ENCODE data around the gene CD101. TPM values are rescaled to one million over a fixed set of nuclear protein-coding genes. Genes with fewer than 3 reads are reported as not detected.
A peak's percentile ranks its signal among the peaks of the same experiment; 100 is the strongest.

CD101 gene
- total RNA-seq, 1 donor from 2014 or later, result 0.10 TPM

DNA sequence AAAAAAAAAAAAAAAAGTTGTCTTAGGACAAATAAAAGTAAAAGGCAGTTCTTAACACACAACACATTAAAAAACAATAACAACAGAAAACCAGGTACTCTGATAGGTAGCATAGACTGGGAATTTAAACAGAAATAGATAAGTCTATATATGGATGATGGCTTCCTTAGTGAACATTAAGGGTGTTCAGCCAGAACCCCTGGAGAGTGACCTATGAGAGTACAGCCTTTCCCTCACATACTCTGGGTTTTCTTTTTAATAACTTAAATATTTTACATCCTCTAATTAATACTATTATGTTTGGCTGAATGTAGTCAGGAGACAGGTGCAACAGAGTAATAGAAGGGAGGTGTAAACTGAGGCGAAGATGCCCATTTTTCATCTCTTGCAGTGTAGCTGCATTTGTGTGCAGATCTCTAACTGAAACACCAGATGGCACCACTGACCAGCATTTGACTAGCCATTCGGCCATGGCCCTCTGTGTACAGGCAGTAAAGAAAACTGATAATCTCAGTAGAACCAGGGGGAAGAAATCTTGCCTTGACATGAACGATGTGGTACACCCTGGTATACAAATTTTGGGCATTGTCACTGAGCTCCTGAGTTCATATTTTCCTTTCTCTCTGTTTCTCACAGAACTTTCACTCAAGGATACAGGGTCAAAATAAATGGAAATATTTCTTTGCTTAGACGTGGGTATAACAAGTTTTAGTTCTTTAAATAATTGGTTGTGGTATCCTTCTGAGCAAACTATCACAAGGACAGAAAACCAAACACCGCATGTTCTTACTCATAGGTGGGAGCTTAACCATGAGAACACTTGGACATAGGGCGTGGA, 66.2 kb downstream of the CD101 start:
- no peak overlapping the region for H3K27ac Mint-ChIP-seq (ENCODE audit: unreplicated experiment)
- H3K9me3 Mint-ChIP-seq (ENCODE audit: unreplicated experiment), result no peaks in the 10 kb centered on the region
- DNase-seq (ENCODE audit: low spot score), result peak; percentile 58
- H3K36me3 Mint-ChIP-seq (ENCODE audit: low read depth, unreplicated experiment), result no peaks in the 10 kb centered on the region
- TF ChIP-seq, protein P1, sequence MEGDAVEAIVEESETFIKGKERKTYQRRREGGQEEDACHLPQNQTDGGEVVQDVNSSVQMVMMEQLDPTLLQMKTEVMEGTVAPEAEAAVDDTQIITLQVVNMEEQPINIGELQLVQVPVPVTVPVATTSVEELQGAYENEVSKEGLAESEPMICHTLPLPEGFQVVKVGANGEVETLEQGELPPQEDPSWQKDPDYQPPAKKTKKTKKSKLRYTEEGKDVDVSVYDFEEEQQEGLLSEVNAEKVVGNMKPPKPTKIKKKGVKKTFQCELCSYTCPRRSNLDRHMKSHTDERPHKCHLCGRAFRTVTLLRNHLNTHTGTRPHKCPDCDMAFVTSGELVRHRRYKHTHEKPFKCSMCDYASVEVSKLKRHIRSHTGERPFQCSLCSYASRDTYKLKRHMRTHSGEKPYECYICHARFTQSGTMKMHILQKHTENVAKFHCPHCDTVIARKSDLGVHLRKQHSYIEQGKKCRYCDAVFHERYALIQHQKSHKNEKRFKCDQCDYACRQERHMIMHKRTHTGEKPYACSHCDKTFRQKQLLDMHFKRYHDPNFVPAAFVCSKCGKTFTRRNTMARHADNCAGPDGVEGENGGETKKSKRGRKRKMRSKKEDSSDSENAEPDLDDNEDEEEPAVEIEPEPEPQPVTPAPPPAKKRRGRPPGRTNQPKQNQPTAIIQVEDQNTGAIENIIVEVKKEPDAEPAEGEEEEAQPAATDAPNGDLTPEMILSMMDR (IDR thresholded peaks at IDR 0.05; ENCODE audit: unreplicated experiment), result peak; percentile 76
- H3K27me3 Mint-ChIP-seq (ENCODE audit: unreplicated experiment), result no peaks in the 10 kb centered on the region
- no peak overlapping the region for H3K4me3 Mint-ChIP-seq (ENCODE audit: unreplicated experiment)
- H3K4me1 Mint-ChIP-seq (ENCODE audit: unreplicated experiment), result no peaks in the 10 kb centered on the region

DNA sequence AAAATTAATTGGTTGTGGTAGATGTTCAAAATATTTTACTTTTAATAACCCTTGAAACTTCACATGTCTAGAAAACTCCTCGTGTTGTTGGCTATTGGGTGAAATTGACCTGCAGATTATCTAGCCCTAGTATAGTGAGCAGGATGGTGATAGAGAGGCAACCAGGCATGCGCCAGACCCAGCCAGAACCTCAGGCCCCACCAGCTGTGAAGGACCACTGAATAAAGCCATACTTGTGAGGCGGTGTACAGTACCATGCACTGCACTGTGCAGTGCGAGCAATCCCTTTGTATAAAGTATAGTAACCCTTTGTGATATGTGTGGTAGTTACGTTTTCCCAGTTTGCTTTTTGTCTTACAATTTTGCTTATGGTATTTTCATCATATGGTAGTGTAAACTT, 67.0 kb downstream of the CD101 start:
- Mint-ChIP-seq H3K27me3 (ENCODE audit: unreplicated experiment) (no peaks in the 10 kb centered on the region), H3K9me3 (ENCODE audit: unreplicated experiment) (no peaks in the 10 kb centered on the region), H3K4me1 (ENCODE audit: unreplicated experiment) (no peaks in the 10 kb centered on the region), H3K36me3 (ENCODE audit: low read depth, unreplicated experiment) (no peaks in the 10 kb centered on the region), H3K4me3 (ENCODE audit: unreplicated experiment) (no peak overlapping the region), H3K27ac (ENCODE audit: unreplicated experiment) (no peak overlapping the region)
- TF ChIP-seq, protein P1 (IDR thresholded peaks at IDR 0.05; ENCODE audit: unreplicated experiment), result no peak
- DNase-seq (ENCODE audit: low spot score), result no peak

DNA sequence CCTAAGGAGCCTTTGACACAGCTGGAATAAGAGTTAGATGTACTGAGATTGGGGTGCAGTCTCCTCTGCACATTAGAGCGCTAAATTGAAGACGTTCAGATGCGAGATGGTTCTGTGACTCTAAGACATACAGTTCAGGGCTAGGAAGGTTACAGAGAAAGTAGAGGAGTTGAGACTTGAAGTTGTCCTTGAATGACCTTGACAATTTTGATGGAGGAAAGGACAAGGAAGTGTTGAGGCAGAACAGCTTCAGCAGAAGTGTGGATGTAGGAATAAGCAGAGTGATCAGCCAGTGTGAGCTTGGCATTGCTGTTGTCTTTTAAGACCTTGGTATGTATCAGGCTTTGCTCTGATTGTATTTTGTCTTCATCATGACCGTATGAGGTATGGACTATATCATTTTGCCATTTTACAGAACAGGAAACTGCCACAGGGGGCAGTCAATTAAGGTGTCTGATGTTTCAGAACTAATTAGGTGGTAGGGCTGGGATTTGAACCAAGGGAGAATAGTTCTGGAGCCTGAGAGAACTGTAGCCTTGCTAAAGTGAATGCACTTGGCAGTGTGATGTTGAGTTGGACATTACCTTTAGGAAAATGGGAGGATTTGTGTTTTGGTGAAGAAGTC, 67.8 kb downstream of the CD101 start:
- TF ChIP-seq, protein P1 (IDR thresholded peaks at IDR 0.05; ENCODE audit: unreplicated experiment), result no peak
- H3K4me3 Mint-ChIP-seq (ENCODE audit: unreplicated experiment), result no peak overlapping the region
- H3K27ac Mint-ChIP-seq (ENCODE audit: unreplicated experiment), result no peak overlapping the region
- no peaks in the 10 kb centered on the region for H3K9me3 Mint-ChIP-seq (ENCODE audit: unreplicated experiment)
- DNase-seq (ENCODE audit: low spot score), result no peak
- H3K27me3 Mint-ChIP-seq (ENCODE audit: unreplicated experiment), result no peaks in the 10 kb centered on the region
- H3K4me1 Mint-ChIP-seq (ENCODE audit: unreplicated experiment), result no peaks in the 10 kb centered on the region
- H3K36me3 Mint-ChIP-seq (ENCODE audit: low read depth, unreplicated experiment), result no peaks in the 10 kb centered on the region

DNA sequence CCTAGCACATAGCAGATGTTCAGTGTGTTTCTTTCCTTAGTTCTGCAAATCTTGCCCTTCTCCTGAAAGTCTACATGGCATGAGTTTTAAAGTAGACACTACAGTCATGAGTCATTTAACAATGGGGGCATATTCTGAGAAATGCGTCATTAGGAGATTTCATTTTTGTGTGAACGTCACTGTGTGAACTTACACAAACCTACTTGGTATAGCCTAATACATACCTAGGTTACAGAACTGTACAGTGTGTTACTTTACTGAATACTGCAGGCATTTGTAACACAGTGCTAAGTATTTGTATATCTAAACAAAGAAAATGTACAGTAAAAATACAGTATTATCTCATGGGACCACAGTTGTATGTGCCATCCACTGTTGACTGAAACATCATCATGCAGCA, 68.6 kb downstream of the CD101 start:
- TF ChIP-seq, protein P1 (IDR thresholded peaks at IDR 0.05; ENCODE audit: unreplicated experiment), result no peak
- DNase-seq (ENCODE audit: low spot score), result no peak
- H3K36me3 Mint-ChIP-seq (ENCODE audit: low read depth, unreplicated experiment), result no peaks in the 10 kb centered on the region
- no peak overlapping the region for H3K4me3 Mint-ChIP-seq (ENCODE audit: unreplicated experiment)
- H3K27me3 Mint-ChIP-seq (ENCODE audit: unreplicated experiment), result no peaks in the 10 kb centered on the region
- H3K27ac Mint-ChIP-seq (ENCODE audit: unreplicated experiment), result no peak overlapping the region
- no peaks in the 10 kb centered on the region for H3K9me3 Mint-ChIP-seq (ENCODE audit: unreplicated experiment)
- H3K4me1 Mint-ChIP-seq (ENCODE audit: unreplicated experiment), result no peaks in the 10 kb centered on the region

DNA sequence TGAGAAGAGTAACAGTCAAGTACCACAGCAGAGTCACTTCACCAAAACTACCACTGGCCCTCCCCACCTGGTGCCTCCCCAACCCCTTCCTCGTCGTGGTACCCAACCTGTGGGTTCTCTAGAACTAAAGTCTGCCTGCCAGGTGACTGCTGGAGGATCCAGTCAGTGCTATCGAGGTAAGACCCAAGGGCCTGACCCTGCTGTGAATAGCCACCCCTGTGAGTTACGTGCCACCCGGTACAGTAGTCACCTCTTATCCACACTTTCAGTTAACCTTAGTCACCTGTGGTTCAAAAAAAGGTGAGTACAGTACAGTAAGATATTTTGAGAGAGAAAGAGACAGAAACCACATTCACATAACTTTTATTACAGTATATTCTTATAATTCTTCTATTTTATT, 75.1 kb downstream of the CD101 start:
- TF ChIP-seq, protein P1 (IDR thresholded peaks at IDR 0.05; ENCODE audit: unreplicated experiment), result no peak
- Mint-ChIP-seq H3K36me3 (ENCODE audit: low read depth, unreplicated experiment) (peaks cover 6% of the 10 kb centered on the region), H3K27ac (ENCODE audit: unreplicated experiment) (no peak overlapping the region), H3K9me3 (ENCODE audit: unreplicated experiment) (no peaks in the 10 kb centered on the region), H3K4me1 (ENCODE audit: unreplicated experiment) (no peaks in the 10 kb centered on the region), H3K27me3 (ENCODE audit: unreplicated experiment) (peaks cover 2% of the 10 kb centered on the region), H3K4me3 (ENCODE audit: unreplicated experiment) (no peak overlapping the region)
- no peak for DNase-seq (ENCODE audit: low spot score)

All from endothelial cell (in vitro differentiated cells).